Panc1 (cell line): ENCODE data around the gene S1PR1. TPM values are rescaled to one million over a fixed set of nuclear protein-coding genes. Genes with fewer than 3 reads are reported as not detected.

ENCODE experiments used
- ATAC-seq: fragments of 200-7000 bp; cut with Tn5 transposase; 2 replicates; pipeline ENCODE4 v1.9.1; 2020; ENCODE audit warnings: mild to moderate bottlenecking, moderate library complexity
- BruUV-seq: library from RNA; stranded (reverse); fragments of 400-500 nt; replicated peaks from 2 replicates; lab custom pipeline; 2021; lab: Mats Ljungman, UMichigan
- CTCF ChIA-PET: fragments of 300-600 bp; sonication (Branson Sonifier 250); formaldehyde crosslinking; loops from one replicate; lab custom pipeline; 2022; ENCODE audit warnings: antibody characterized with exemption; lab: Charles Lee
- POLR2A ChIA-PET: fragments of 300-600 bp; sonication (Branson Sonifier 250); formaldehyde crosslinking; loops from one replicate; lab custom pipeline; 2022; ENCODE audit warnings: antibody characterized with exemption; lab: Charles Lee
- DNase-seq: peaks from one replicate; pipeline ENCODE4 v3.0.0-alpha.2; 2010; ENCODE audit warnings: low read depth, low spot score
- H3K27ac ChIP-seq: 2 replicates; pipeline ENCODE4 v1.5.1; 2011; ENCODE audit warnings: mild to moderate bottlenecking, low read length, inconsistent platforms
- H3K27me3 ChIP-seq: fragments of 200-500 bp; sonication (Bioruptor generic); 2 replicates; pipeline ENCODE4 v1.6.0; 2014; ENCODE audit warnings: low read length, inconsistent platforms; ENCODE audit not compliant: control insufficient read depth, insufficient read depth
- H3K36me3 ChIP-seq: fragments of 200-500 bp; sonication (Bioruptor generic); 2 replicates; pipeline ENCODE4 v1.5.1; 2014; ENCODE audit warnings: inconsistent platforms, mild to moderate bottlenecking, low read length, moderate library complexity; ENCODE audit not compliant: control insufficient read depth, insufficient read depth
- H3K4me1 ChIP-seq: 2 replicates; pipeline ENCODE4 v1.5.1; 2011; ENCODE audit warnings: inconsistent platforms, mild to moderate bottlenecking, low read length, moderate library complexity; ENCODE audit not compliant: control insufficient read depth, insufficient read depth
- H3K4me3 ChIP-seq, 2 experiments: 2 replicates each; pipeline ENCODE4 v1.5.1; 2011 to 2012; ENCODE audit warnings: low read depth in 2 of 2, low read length in 2 of 2, mild to moderate bottlenecking in 2 of 2, inconsistent platforms in 1 of 2, moderate library complexity in 1 of 2
- H3K9me3 ChIP-seq: fragments of 200-500 bp; sonication (Bioruptor generic); 2 replicates; pipeline ENCODE4 v1.5.1; 2014; ENCODE audit warnings: low read depth, mild to moderate bottlenecking, inconsistent platforms, low read length, moderate library complexity; ENCODE audit not compliant: control insufficient read depth, insufficient read depth
- POLR2AphosphoS5 ChIP-seq: IDR thresholded peaks from 2 replicates; pipeline ENCODE4 v1.6.1; 2012; ENCODE audit warnings: mild to moderate bottlenecking, low read depth, low read length, moderate library complexity
- SIN3A ChIP-seq: IDR thresholded peaks from 2 replicates; pipeline ENCODE4 v1.6.1; 2012; ENCODE audit warnings: low read depth, mild to moderate bottlenecking, low read length, moderate library complexity, borderline replicate concordance; ENCODE audit not compliant: insufficient read depth
- TCF7L2 ChIP-seq: IDR thresholded peaks from 2 replicates; pipeline ENCODE4 v1.6.1; 2011; ENCODE audit warnings: mild to moderate bottlenecking, low read depth, low read length, inconsistent platforms
- in situ Hi-C: cut with HindIII; loops from 2 replicates; pipeline ENCODE4 v1.10.0; 2016; ENCODE audit warnings: low sequenced_read_pairs, low pct_unique_long_range_greater_than_20kb
- intact Hi-C: fragments of 100-400 bp; cut with micrococcal nuclease; formaldehyde crosslinking; loops from one replicate; pipeline ENCODE4 v1.10.0; 2022; ENCODE audit not compliant: unreplicated experiment
- total RNA-seq: library from RNA; stranded (reverse); gene quantifications from one replicate; pipeline ENCODE4 v1.2.1, GENCODE V29; 2021; ENCODE audit not compliant: unreplicated experiment
- TF ChIP-seq, protein P1 (sequence below), 2 experiments: IDR thresholded peaks; 2 replicates each; pipeline ENCODE4 v1.6.1; 2011 to 2012; ENCODE audit warnings: low read depth in 2 of 2, control low read depth in 1 of 2, low read length in 1 of 2, mild to moderate bottlenecking in 1 of 2, moderate library complexity in 1 of 2; ENCODE audit not compliant: insufficient read depth in 1 of 2
- TF ChIP-seq, protein P2 (sequence below): fragments of 450-650 bp; IDR thresholded peaks from 2 replicates; pipeline ENCODE4 v1.5.1; 2017; ENCODE audit warnings: mild to moderate bottlenecking

Gene S1PR1
- total RNA-seq, 1 experiment from 2014 or later, result 0.41 TPM

DNA sequence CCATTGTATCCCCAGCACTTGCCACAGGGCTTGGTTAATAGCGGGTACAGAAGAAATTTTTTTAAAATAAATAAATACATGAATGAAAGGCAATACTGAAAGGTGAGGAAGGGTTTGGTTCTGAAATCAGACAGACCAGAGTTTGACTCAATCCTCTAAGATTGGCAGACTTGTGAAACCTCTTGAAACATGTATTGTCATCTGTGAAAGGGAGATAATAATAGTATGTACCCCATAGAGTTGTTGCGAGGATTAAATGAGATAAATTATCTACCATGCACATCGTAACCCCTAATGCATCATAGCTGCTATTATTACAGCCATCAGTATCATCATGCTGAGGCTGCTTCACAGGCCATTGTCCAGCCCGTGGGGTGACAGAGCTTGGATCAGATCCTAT is 41.4 kb downstream of the S1PR1 start:
- Histone ChIP-seq H3K27ac (no peak overlapping the region), H3K4me1 (no peaks in the 10 kb centered on the region), H3K27me3 (peaks cover 3% of the 10 kb centered on the region), H3K36me3 (no peaks in the 10 kb centered on the region), H3K9me3 (no peaks in the 10 kb centered on the region), H3K4me3 (no peak overlapping the region)
- DNase-seq, result no peak
- TF ChIP-seq TCF7L2 (no peak), SIN3A (no peak), POLR2AphosphoS5 (no peak)
- TF ChIP-seq, protein P1, sequence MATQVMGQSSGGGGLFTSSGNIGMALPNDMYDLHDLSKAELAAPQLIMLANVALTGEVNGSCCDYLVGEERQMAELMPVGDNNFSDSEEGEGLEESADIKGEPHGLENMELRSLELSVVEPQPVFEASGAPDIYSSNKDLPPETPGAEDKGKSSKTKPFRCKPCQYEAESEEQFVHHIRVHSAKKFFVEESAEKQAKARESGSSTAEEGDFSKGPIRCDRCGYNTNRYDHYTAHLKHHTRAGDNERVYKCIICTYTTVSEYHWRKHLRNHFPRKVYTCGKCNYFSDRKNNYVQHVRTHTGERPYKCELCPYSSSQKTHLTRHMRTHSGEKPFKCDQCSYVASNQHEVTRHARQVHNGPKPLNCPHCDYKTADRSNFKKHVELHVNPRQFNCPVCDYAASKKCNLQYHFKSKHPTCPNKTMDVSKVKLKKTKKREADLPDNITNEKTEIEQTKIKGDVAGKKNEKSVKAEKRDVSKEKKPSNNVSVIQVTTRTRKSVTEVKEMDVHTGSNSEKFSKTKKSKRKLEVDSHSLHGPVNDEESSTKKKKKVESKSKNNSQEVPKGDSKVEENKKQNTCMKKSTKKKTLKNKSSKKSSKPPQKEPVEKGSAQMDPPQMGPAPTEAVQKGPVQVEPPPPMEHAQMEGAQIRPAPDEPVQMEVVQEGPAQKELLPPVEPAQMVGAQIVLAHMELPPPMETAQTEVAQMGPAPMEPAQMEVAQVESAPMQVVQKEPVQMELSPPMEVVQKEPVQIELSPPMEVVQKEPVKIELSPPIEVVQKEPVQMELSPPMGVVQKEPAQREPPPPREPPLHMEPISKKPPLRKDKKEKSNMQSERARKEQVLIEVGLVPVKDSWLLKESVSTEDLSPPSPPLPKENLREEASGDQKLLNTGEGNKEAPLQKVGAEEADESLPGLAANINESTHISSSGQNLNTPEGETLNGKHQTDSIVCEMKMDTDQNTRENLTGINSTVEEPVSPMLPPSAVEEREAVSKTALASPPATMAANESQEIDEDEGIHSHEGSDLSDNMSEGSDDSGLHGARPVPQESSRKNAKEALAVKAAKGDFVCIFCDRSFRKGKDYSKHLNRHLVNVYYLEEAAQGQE (IDR thresholded peaks at IDR 0.05; ENCODE audit: insufficient read depth in 1 of 2, low read depth in 2 of 2, low read length in 1 of 2), result no peak
- TF ChIP-seq, protein P2, sequence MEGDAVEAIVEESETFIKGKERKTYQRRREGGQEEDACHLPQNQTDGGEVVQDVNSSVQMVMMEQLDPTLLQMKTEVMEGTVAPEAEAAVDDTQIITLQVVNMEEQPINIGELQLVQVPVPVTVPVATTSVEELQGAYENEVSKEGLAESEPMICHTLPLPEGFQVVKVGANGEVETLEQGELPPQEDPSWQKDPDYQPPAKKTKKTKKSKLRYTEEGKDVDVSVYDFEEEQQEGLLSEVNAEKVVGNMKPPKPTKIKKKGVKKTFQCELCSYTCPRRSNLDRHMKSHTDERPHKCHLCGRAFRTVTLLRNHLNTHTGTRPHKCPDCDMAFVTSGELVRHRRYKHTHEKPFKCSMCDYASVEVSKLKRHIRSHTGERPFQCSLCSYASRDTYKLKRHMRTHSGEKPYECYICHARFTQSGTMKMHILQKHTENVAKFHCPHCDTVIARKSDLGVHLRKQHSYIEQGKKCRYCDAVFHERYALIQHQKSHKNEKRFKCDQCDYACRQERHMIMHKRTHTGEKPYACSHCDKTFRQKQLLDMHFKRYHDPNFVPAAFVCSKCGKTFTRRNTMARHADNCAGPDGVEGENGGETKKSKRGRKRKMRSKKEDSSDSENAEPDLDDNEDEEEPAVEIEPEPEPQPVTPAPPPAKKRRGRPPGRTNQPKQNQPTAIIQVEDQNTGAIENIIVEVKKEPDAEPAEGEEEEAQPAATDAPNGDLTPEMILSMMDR, result no peak
- no peak for ATAC-seq
- in situ Hi-C loops, result no loop called here
- CTCF ChIA-PET, result no interaction called here
- intact Hi-C loops, result no loop called here
- BruUV-seq, result no TSS peak
- POLR2A ChIA-PET, result no interaction called here

DNA sequence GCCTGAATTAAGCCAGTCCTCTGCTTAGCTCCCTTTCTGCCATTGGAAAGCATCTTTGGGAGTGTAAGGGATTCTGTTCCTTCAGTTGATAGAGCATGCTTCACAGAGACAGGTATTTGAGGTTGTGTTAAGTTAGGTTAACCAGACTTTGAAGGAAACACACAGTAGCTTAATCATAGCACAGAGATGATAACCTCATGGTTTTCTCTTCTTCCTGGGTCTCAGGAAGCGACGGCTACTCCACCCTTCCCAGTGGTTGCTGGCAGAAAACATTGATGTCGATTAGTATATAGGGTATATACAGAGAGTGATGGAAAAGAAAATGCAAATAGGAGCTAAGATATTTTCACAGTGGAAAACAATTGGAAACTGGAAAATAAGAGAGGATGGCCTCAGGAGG is 42.0 kb downstream of the S1PR1 start:
- Histone ChIP-seq H3K27me3 (peaks cover 3% of the 10 kb centered on the region), H3K4me1 (no peaks in the 10 kb centered on the region), H3K9me3 (no peaks in the 10 kb centered on the region), H3K27ac (no peak overlapping the region), H3K36me3 (no peaks in the 10 kb centered on the region), H3K4me3 (no peak overlapping the region)
- ATAC-seq, result no peak
- TF ChIP-seq, protein P2, result no peak
- TF ChIP-seq SIN3A (no peak), POLR2AphosphoS5 (no peak), TCF7L2 (no peak)
- TF ChIP-seq, protein P1 (IDR thresholded peaks at IDR 0.05; ENCODE audit: insufficient read depth in 1 of 2, low read depth in 2 of 2, low read length in 1 of 2), result no peak
- BruUV-seq, result no TSS peak
- no peak for DNase-seq
- in situ Hi-C loops (no loop called here), intact Hi-C loops (no loop called here)
- CTCF ChIA-PET, result no interaction called here
- POLR2A ChIA-PET, result no interaction called here
